ENCODE data around the gene GNAS-AS1.

Gene GNAS-AS1

GRCh38 chr20:58811334-58811733, 39.4 kb downstream of the GNAS-AS1 start:
- no peak for DNase-seq (ENCODE audit: low read depth in 3 of 3, low spot score in 1 of 3)

- DNase-seq (ENCODE audit: low read depth in 3 of 3, low spot score in 1 of 3): no peak
Measured at GRCh38 chr20:58810879-58811250, 39.8 kb downstream of the GNAS-AS1 start.

GRCh38 chr20:58810116-58810878, 40.4 kb downstream of the GNAS-AS1 start:
- no peak for DNase-seq (ENCODE audit: low read depth in 3 of 3, low spot score in 1 of 3)

GRCh38 chr20:58808271-58809046, 42.2 kb downstream of the GNAS-AS1 start:
- DNase-seq (ENCODE audit: low read depth in 3 of 3, low spot score in 1 of 3): no peak

GRCh38 chr20:58807801-58808200, 42.9 kb downstream of the GNAS-AS1 start:
- DNase-seq (ENCODE audit: low read depth in 3 of 3, low spot score in 1 of 3): no peak

- no peak for DNase-seq (ENCODE audit: low read depth in 3 of 3, low spot score in 1 of 3)
Measured at GRCh38 chr20:58803533-58803932, 47.2 kb downstream of the GNAS-AS1 start.

- DNase-seq (ENCODE audit: low read depth in 3 of 3, low spot score in 1 of 3): no peak
Measured at GRCh38 chr20:58802061-58802460, 48.6 kb downstream of the GNAS-AS1 start.

- no peak for DNase-seq (ENCODE audit: low read depth in 3 of 3, low spot score in 1 of 3)
Measured at GRCh38 chr20:58800134-58800871, 50.4 kb downstream of the GNAS-AS1 start.

GRCh38 chr20:58797371-58798338, 53.0 kb downstream of the GNAS-AS1 start:
- no peak for DNase-seq (ENCODE audit: low read depth in 3 of 3, low spot score in 1 of 3)

GRCh38 chr20:58795923-58796245, 54.8 kb downstream of the GNAS-AS1 start:
- no peak for DNase-seq (ENCODE audit: low read depth in 3 of 3, low spot score in 1 of 3)

- no peak for DNase-seq (ENCODE audit: low read depth in 3 of 3, low spot score in 1 of 3)
Measured at GRCh38 chr20:58795181-58795922, 55.4 kb downstream of the GNAS-AS1 start.

GRCh38 chr20:58794510-58795180, 56.1 kb downstream of the GNAS-AS1 start:
- DNase-seq (ENCODE audit: low read depth in 3 of 3, low spot score in 1 of 3): no peak

GRCh38 chr20:58793512-58794420, 56.9 kb downstream of the GNAS-AS1 start:
- DNase-seq (ENCODE audit: low read depth in 3 of 3, low spot score in 1 of 3): no peak

GRCh38 chr20:58792426-58792825, 58.3 kb downstream of the GNAS-AS1 start:
- DNase-seq (ENCODE audit: low read depth in 3 of 3, low spot score in 1 of 3): no peak

- no peak for DNase-seq (ENCODE audit: low read depth in 3 of 3, low spot score in 1 of 3)
Measured at GRCh38 chr20:58791286-58791685, 59.4 kb downstream of the GNAS-AS1 start.

- no peak for DNase-seq (ENCODE audit: low read depth in 3 of 3, low spot score in 1 of 3)
Measured at GRCh38 chr20:58790454-58790853, 60.2 kb downstream of the GNAS-AS1 start.

- DNase-seq (ENCODE audit: low read depth in 3 of 3, low spot score in 1 of 3): no peak
Measured at GRCh38 chr20:58788896-58789544, 61.7 kb downstream of the GNAS-AS1 start.

All from stimulated activated CD4-positive, alpha-beta T cell treated with anti-CD3 and anti-CD28 coated beads, TNF-alpha, amount 100 ng/mL, for 1 hour (primary cell).